Activated T-cell treated with anti-CD3 and anti-CD28 coated beads, Interleukin-2, amount 50 U/mL, for 4 hours (primary cell): ENCODE measurements around the gene CAD. TPM values are rescaled to one million over a fixed set of nuclear protein-coding genes. Genes with fewer than 3 reads are reported as not detected.
A peak's percentile ranks its signal among the peaks of the same experiment; 100 is the strongest.

Experiments
- ATAC-seq, 2 donors: fragments of 200-7000 bp; cut with Tn5 transposase; one replicate each; pipeline ENCODE4 v1.10.0; 2021
- DNase-seq: peaks from one replicate; pipeline ENCODE4 v3.0.0-alpha.2; 2020
- H3K27me3 Mint-ChIP-seq: one replicate; pipeline ENCODE4 v1.8.0; 2021; ENCODE audit warnings: low read depth, mixed read lengths
- H3K36me3 Mint-ChIP-seq: one replicate; pipeline ENCODE4 v1.8.0; 2022; ENCODE audit warnings: mixed read lengths; ENCODE audit not compliant: insufficient read depth
- H3K4me1 Mint-ChIP-seq: one replicate; pipeline ENCODE4 v1.8.0; 2021; ENCODE audit warnings: low read depth, mixed read lengths
- H3K4me3 Mint-ChIP-seq: one replicate; pipeline ENCODE4 v1.8.0; 2021; ENCODE audit warnings: mild to moderate bottlenecking, moderate library complexity, mixed read lengths
- H3K9me3 Mint-ChIP-seq: one replicate; pipeline ENCODE4 v1.8.0; 2021; ENCODE audit warnings: mixed read lengths
- total RNA-seq, 3 donors: library from RNA; stranded (reverse); gene quantifications; one replicate each; pipeline ENCODE4 v1.2.1, GENCODE V29; 2021

The CAD gene
- total RNA-seq, 3 donors from 2014 or later: 162 to 201 (median 185) TPM

GRCh38 chr2:27249159-27249890 lies 32.2 kb downstream of the CAD start:
- DNase-seq (no peak), ATAC-seq (no peak)
- Mint-ChIP-seq H3K4me1 (no peaks in the 10 kb centered on the region), H3K36me3 (no peaks in the 10 kb centered on the region), H3K4me3 (no peak overlapping the region), H3K9me3 (no peaks in the 10 kb centered on the region), H3K27me3 (peaks cover 21% of the 10 kb centered on the region)

GRCh38 chr2:27249891-27250651 lies 32.9 kb downstream of the CAD start:
- peak; percentile 27 for DNase-seq
- peak; percentile 76 for ATAC-seq
- H3K4me3 Mint-ChIP-seq: no peak overlapping the region
- peaks cover 28% of the 10 kb centered on the region for H3K27me3 Mint-ChIP-seq
- H3K9me3 Mint-ChIP-seq: no peaks in the 10 kb centered on the region
- no peaks in the 10 kb centered on the region for H3K4me1 Mint-ChIP-seq
- no peaks in the 10 kb centered on the region for H3K36me3 Mint-ChIP-seq

- peaks cover 33% of the 10 kb centered on the region for H3K27me3 Mint-ChIP-seq
- H3K4me3 Mint-ChIP-seq: no peak overlapping the region
- H3K4me1 Mint-ChIP-seq: no peaks in the 10 kb centered on the region
- H3K36me3 Mint-ChIP-seq: no peaks in the 10 kb centered on the region
- ATAC-seq (no peak), DNase-seq (no peak)
- H3K9me3 Mint-ChIP-seq: no peaks in the 10 kb centered on the region
Measured at GRCh38 chr2:27250652-27251379, 33.6 kb downstream of the CAD start.

GRCh38 chr2:27251766-27252165 lies 34.6 kb downstream of the CAD start:
- no peaks in the 10 kb centered on the region for H3K4me1 Mint-ChIP-seq
- no peak overlapping the region for H3K4me3 Mint-ChIP-seq
- H3K27me3 Mint-ChIP-seq: peaks cover 43% of the 10 kb centered on the region
- no peak for DNase-seq
- no peaks in the 10 kb centered on the region for H3K9me3 Mint-ChIP-seq
- no peak for ATAC-seq
- no peaks in the 10 kb centered on the region for H3K36me3 Mint-ChIP-seq

GRCh38 chr2:27255187-27255586 lies 38.0 kb downstream of the CAD start:
- DNase-seq (no peak), ATAC-seq (no peak)
- H3K4me1 Mint-ChIP-seq: no peaks in the 10 kb centered on the region
- H3K27me3 Mint-ChIP-seq: peaks cover 65% of the 10 kb centered on the region
- no peaks in the 10 kb centered on the region for H3K36me3 Mint-ChIP-seq
- no peak overlapping the region for H3K4me3 Mint-ChIP-seq
- H3K9me3 Mint-ChIP-seq: no peaks in the 10 kb centered on the region

- H3K4me3 Mint-ChIP-seq: no peak overlapping the region
- H3K27me3 Mint-ChIP-seq: peaks cover 69% of the 10 kb centered on the region
- H3K9me3 Mint-ChIP-seq: no peaks in the 10 kb centered on the region
- no peak for ATAC-seq
- no peaks in the 10 kb centered on the region for H3K36me3 Mint-ChIP-seq
- no peaks in the 10 kb centered on the region for H3K4me1 Mint-ChIP-seq
- DNase-seq: no peak
Measured at GRCh38 chr2:27255660-27256059, 38.5 kb downstream of the CAD start.

- no peaks in the 10 kb centered on the region for H3K36me3 Mint-ChIP-seq
- ATAC-seq: no peak
- H3K4me1 Mint-ChIP-seq: peaks cover 12% of the 10 kb centered on the region
- no peaks in the 10 kb centered on the region for H3K9me3 Mint-ChIP-seq
- H3K4me3 Mint-ChIP-seq: no peak overlapping the region
- no peak for DNase-seq
- H3K27me3 Mint-ChIP-seq: peaks cover 73% of the 10 kb centered on the region
Measured at GRCh38 chr2:27256855-27257454, 39.8 kb downstream of the CAD start.

GRCh38 chr2:27258051-27258450 lies 40.9 kb downstream of the CAD start:
- Mint-ChIP-seq H3K36me3 (no peaks in the 10 kb centered on the region), H3K4me3 (no peak overlapping the region), H3K27me3 (peaks cover 69% of the 10 kb centered on the region), H3K4me1 (peaks cover 13% of the 10 kb centered on the region), H3K9me3 (no peaks in the 10 kb centered on the region)
- DNase-seq (no peak), ATAC-seq (no peak)

GRCh38 chr2:27261241-27261925 lies 44.2 kb downstream of the CAD start:
- H3K4me3 Mint-ChIP-seq: peak overlapping the region; percentile 53
- no peaks in the 10 kb centered on the region for H3K9me3 Mint-ChIP-seq
- DNase-seq (no peak), ATAC-seq (no peak)
- H3K27me3 Mint-ChIP-seq: peaks cover 71% of the 10 kb centered on the region
- no peaks in the 10 kb centered on the region for H3K36me3 Mint-ChIP-seq
- peaks cover 33% of the 10 kb centered on the region for H3K4me1 Mint-ChIP-seq

- Mint-ChIP-seq H3K4me1 (peaks cover 33% of the 10 kb centered on the region), H3K27me3 (peaks cover 65% of the 10 kb centered on the region), H3K36me3 (no peaks in the 10 kb centered on the region), H3K9me3 (no peaks in the 10 kb centered on the region), H3K4me3 (peak overlapping the region; percentile 53)
- DNase-seq (no peak), ATAC-seq (no peak)
Measured at GRCh38 chr2:27261926-27262298, 44.7 kb downstream of the CAD start.

- ATAC-seq (peak; percentile 62 to 72), DNase-seq (peak; percentile 70)
- H3K36me3 Mint-ChIP-seq: no peaks in the 10 kb centered on the region
- peak within 1 kb of the TSS; percentile 86 for H3K4me3 Mint-ChIP-seq
- H3K27me3 Mint-ChIP-seq: peaks cover 59% of the 10 kb centered on the region
- H3K4me1 Mint-ChIP-seq: peaks cover 33% of the 10 kb centered on the region
- no peaks in the 10 kb centered on the region for H3K9me3 Mint-ChIP-seq
Measured at GRCh38 chr2:27262379-27263286, 45.5 kb downstream of the CAD start, which contains the start of gene SLC30A3. TSS of gene SLC30A3 (minus strand) at chr2:27263047. CDS start at chr2:27262906, 141 bp downstream.

GRCh38 chr2:27263287-27264252 lies 46.4 kb downstream of the CAD start:
- H3K36me3 Mint-ChIP-seq: no peaks in the 10 kb centered on the region
- peaks cover 51% of the 10 kb centered on the region for H3K27me3 Mint-ChIP-seq
- DNase-seq (no peak), ATAC-seq (no peak)
- peak overlapping the region; percentile 86 for H3K4me3 Mint-ChIP-seq
- no peaks in the 10 kb centered on the region for H3K9me3 Mint-ChIP-seq
- H3K4me1 Mint-ChIP-seq: peaks cover 33% of the 10 kb centered on the region
